ENCODE measurements around the gene CT47C1. TPM values are rescaled to one million over a fixed set of nuclear protein-coding genes. Genes with fewer than 3 reads are reported as not detected.
"Not testable (repeated sequence)": the region's sequence is repeated elsewhere in the genome, so short reads cannot be mapped to it uniquely, and the experiment has no call there.

The CT47C1 gene
- total RNA-seq (2014; rRNA removed; shearing (Covaris generic)) (not detected in 2 replicates), polyA plus RNA-seq (2016; fragmentation: Nextera tagmentation; extraction: Ambion mirVana) (not detected in 2 replicates)

GRCh38 chrX:119072744-119073143 lies at the start of gene CT47C1:
TSS of gene CT47C1 (plus strand) at chrX:119072993. CDS start at chrX:119073226, 233 bp downstream.
- H4K20me1 ChIP-seq (ENCODE audit: insufficient read depth) = no peaks in the 10 kb centered on the region
- H3K9me3 ChIP-seq (ENCODE audit: low read depth) = no peaks in the 10 kb centered on the region
- no peak within 1 kb of the TSS for H2AFZ ChIP-seq
- no peak for DNase-seq
- H3K4me2 ChIP-seq (ENCODE audit: unreplicated experiment) = no peak within 1 kb of the TSS
- H3K79me2 ChIP-seq (ENCODE audit: insufficient read depth) = no peaks in the 10 kb centered on the region
- WGBS, 2 experiments (ENCODE audit: low coverage in 1 of 2, low lambda C conversion rate in 2 of 2, missing lambda C conversion rate in 2 of 2) = 78 to 81% methylated on average over 1 to 6 of the region's 6 CpGs
- H3K4me1 ChIP-seq (ENCODE audit: insufficient read depth) = no peaks in the 10 kb centered on the region
- TF ChIP-seq EZH2phosphoT487 (IDR thresholded peaks at IDR 0.05; ENCODE audit: insufficient read depth, low read depth) = no peak
- TF ChIP-seq EZH2 (IDR thresholded peaks at IDR 0.05; ENCODE audit: insufficient read depth, poor library complexity, severe bottlenecking) = no peak
- in situ Hi-C loops (cut with MboI) = no loop called here
- no peaks in the 10 kb centered on the region for H3K36me3 ChIP-seq (ENCODE audit: low read depth)
- 0 out of 2 replicates have a peak, but pooled peaks cover 3% of the 10 kb centered on the region for H3K27me3 ChIP-seq (replicated peaks; ENCODE audit: insufficient read depth)
- no peak within 1 kb of the TSS for H3K27ac ChIP-seq
- H3K9me2 ChIP-seq (ENCODE audit: insufficient read depth) = no peaks in the 10 kb centered on the region
- H3K4me3 ChIP-seq = no peak within 1 kb of the TSS
- H3F3A ChIP-seq (ENCODE audit: insufficient read depth) = no peaks in the 10 kb centered on the region
- no peak within 1 kb of the TSS for H3K9ac ChIP-seq

GRCh38 chrX:119025900-119026299 lies 46.9 kb upstream of the CT47C1 start:
- Histone ChIP-seq H3K4me3 (no peak overlapping the region), H2AFZ (no peak overlapping the region), H3F3A (ENCODE audit: insufficient read depth) (no peaks in the 10 kb centered on the region), H3K9me2 (ENCODE audit: insufficient read depth) (no peaks in the 10 kb centered on the region), H3K27me3 (replicated peaks; ENCODE audit: insufficient read depth) (no peaks in the 10 kb centered on the region), H3K9me3 (ENCODE audit: low read depth) (no peaks in the 10 kb centered on the region), H3K4me1 (ENCODE audit: insufficient read depth) (no peaks in the 10 kb centered on the region), H4K20me1 (ENCODE audit: insufficient read depth) (no peaks in the 10 kb centered on the region), H3K36me3 (ENCODE audit: low read depth) (no peaks in the 10 kb centered on the region), H3K27ac (no peak overlapping the region), H3K9ac (no peak overlapping the region), H3K79me2 (ENCODE audit: insufficient read depth) (no peaks in the 10 kb centered on the region), H3K4me2 (ENCODE audit: unreplicated experiment) (no peak overlapping the region)
- in situ Hi-C loops (cut with MboI) = no loop called here
- DNase-seq = no peak
- 91 to 96% methylated on average over 5 of the region's 5 CpGs for WGBS, 2 experiments (ENCODE audit: low coverage in 1 of 2, low lambda C conversion rate in 2 of 2, missing lambda C conversion rate in 2 of 2)
- TF ChIP-seq EZH2phosphoT487 (IDR thresholded peaks at IDR 0.05; ENCODE audit: insufficient read depth, low read depth) = no peak
- no peak for TF ChIP-seq EZH2 (IDR thresholded peaks at IDR 0.05; ENCODE audit: insufficient read depth, poor library complexity, severe bottlenecking)

GRCh38 chrX:119026344-119026743 lies 46.4 kb upstream of the CT47C1 start:
- H3K4me1 ChIP-seq (ENCODE audit: insufficient read depth); H2AFZ ChIP-seq; in situ Hi-C loops (cut with MboI); H3K79me2 ChIP-seq (ENCODE audit: insufficient read depth); H3K36me3 ChIP-seq (ENCODE audit: low read depth); H4K20me1 ChIP-seq (ENCODE audit: insufficient read depth); H3K9ac ChIP-seq; H3K9me2 ChIP-seq (ENCODE audit: insufficient read depth); H3K9me3 ChIP-seq (ENCODE audit: low read depth); DNase-seq; H3K4me2 ChIP-seq (ENCODE audit: unreplicated experiment); H3F3A ChIP-seq (ENCODE audit: insufficient read depth); H3K4me3 ChIP-seq; H3K27ac ChIP-seq; H3K27me3 ChIP-seq (replicated peaks; ENCODE audit: insufficient read depth): not testable (repeated sequence)
- 60 to 81% methylated on average over 2 of the region's 2 CpGs for WGBS, 2 experiments (ENCODE audit: low coverage in 1 of 2, low lambda C conversion rate in 2 of 2, missing lambda C conversion rate in 2 of 2)

- DNase-seq; H2AFZ ChIP-seq; H3K4me3 ChIP-seq; H3K79me2 ChIP-seq (ENCODE audit: insufficient read depth); H3K27me3 ChIP-seq (replicated peaks; ENCODE audit: insufficient read depth); H3K9me2 ChIP-seq (ENCODE audit: insufficient read depth); H3K9me3 ChIP-seq (ENCODE audit: low read depth); H3K27ac ChIP-seq; H3K4me2 ChIP-seq (ENCODE audit: unreplicated experiment); H4K20me1 ChIP-seq (ENCODE audit: insufficient read depth); H3F3A ChIP-seq (ENCODE audit: insufficient read depth); H3K9ac ChIP-seq; H3K36me3 ChIP-seq (ENCODE audit: low read depth); H3K4me1 ChIP-seq (ENCODE audit: insufficient read depth); in situ Hi-C loops (cut with MboI): not testable (repeated sequence)
- WGBS, 2 experiments (ENCODE audit: low coverage in 1 of 2, low lambda C conversion rate in 2 of 2, missing lambda C conversion rate in 2 of 2) = 81 to 87% methylated on average over 11 to 20 of the region's 28 CpGs
These were observed 44.6 kb upstream of the CT47C1 start for GRCh38 chrX:119027960-119028732.
